Activated CD8-positive, alpha-beta memory T cell treated with anti-CD3 and anti-CD28 coated beads for 4 hours (primary cell): ENCODE data around the gene EMID1.

Experiments
- DNase-seq, 2 donors: peaks; one replicate each; pipeline ENCODE4 v3.0.0-alpha.2; 2020; ENCODE audit warnings: low read depth in 2 of 2

EMID1 gene

GRCh38 chr22:29260031-29260560 is 54.4 kb downstream of the EMID1 start:
- DNase-seq, result no peak

GRCh38 chr22:29260601-29261315 is 55.1 kb downstream of the EMID1 start:
- no peak for DNase-seq

- DNase-seq, result no peak
Observed at GRCh38 chr22:29263791-29264276, 58.1 kb downstream of the EMID1 start.

- no peak for DNase-seq
Observed at GRCh38 chr22:29265305-29265704, 59.6 kb downstream of the EMID1 start.

- DNase-seq, result no peak
Observed at GRCh38 chr22:29265929-29266328, 60.2 kb downstream of the EMID1 start.

- DNase-seq, result no peak
Observed at GRCh38 chr22:29266564-29267461, 61.1 kb downstream of the EMID1 start.

- no peak for DNase-seq
Observed at GRCh38 chr22:29267462-29267857, 61.8 kb downstream of the EMID1 start.

- DNase-seq, result peak; percentile 91 to 95
Observed at GRCh38 chr22:29267858-29268510, 62.3 kb downstream of the EMID1 start, which contains the start of the genes EWSR1 and RHBDD3. TSS of gene EWSR1 (plus strand) at chr22:29268268. CDS start at chr22:29268337, 69 bp downstream. TSS of gene RHBDD3 (minus strand) at chr22:29267981. CDS start at chr22:29265626, 2,355 bp downstream.

- DNase-seq, result no peak
Observed at GRCh38 chr22:29268511-29269229, 63.0 kb downstream of the EMID1 start.

GRCh38 chr22:29269230-29269604 is 63.5 kb downstream of the EMID1 start:
- DNase-seq, result no peak

GRCh38 chr22:29269731-29270474 is 64.2 kb downstream of the EMID1 start:
- no peak for DNase-seq

GRCh38 chr22:29270475-29271271 is 65.0 kb downstream of the EMID1 start:
- no peak for DNase-seq

- no peak for DNase-seq
Observed at GRCh38 chr22:29272624-29273023, 66.9 kb downstream of the EMID1 start.

- DNase-seq, result no peak
Observed at GRCh38 chr22:29275167-29275566, 69.5 kb downstream of the EMID1 start.

- no peak for DNase-seq
Observed at GRCh38 chr22:29275819-29276565, 70.3 kb downstream of the EMID1 start.

- no peak for DNase-seq
Observed at GRCh38 chr22:29277927-29278326, 72.2 kb downstream of the EMID1 start.

GRCh38 chr22:29284196-29284595 is 78.5 kb downstream of the EMID1 start:
- DNase-seq, result no peak

GRCh38 chr22:29288837-29289236 is 83.1 kb downstream of the EMID1 start:
- DNase-seq, result no peak

GRCh38 chr22:29290061-29290460 is 84.4 kb downstream of the EMID1 start:
- DNase-seq, result no peak
